SH-SY5Y (cell line): Measurements from ENCODE around the gene PLEKHA5.

Experiments used
- GATA2 ChIP-seq: IDR thresholded peaks from 2 replicates; pipeline ENCODE4 v1.6.1; 2011; ENCODE audit warnings: mild to moderate bottlenecking, low read depth, low read length
- GATA3 ChIP-seq: IDR thresholded peaks from 2 replicates; pipeline ENCODE4 v1.6.1; 2011; ENCODE audit warnings: low read depth, mild to moderate bottlenecking, low read length, moderate library complexity

DNA sequence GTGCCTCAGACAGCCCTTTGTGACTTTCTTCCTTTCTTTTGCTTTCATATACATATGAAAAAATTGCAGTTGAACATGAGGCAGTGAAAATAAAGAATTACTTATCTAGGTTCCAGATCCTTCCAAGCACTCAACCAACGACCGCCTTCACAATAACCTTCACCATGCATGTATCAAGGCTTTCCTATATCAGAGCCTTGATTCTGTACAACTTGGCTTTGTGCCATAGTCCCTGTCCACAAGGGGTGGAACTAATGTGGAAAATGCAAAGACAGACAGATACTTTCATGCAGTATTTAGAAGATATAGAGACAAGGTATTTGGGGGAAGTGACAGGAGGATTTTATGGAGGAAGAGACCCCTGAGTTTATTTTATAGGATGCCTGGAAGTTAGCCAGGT lies 48.6 kb upstream of the PLEKHA5 start:
- TF ChIP-seq GATA2 (no peak), GATA3 (no peak)
